KOPT-K1 (cell line): ENCODE results near the gene PSD4.

Experiments
- H3K27ac ChIP-seq: fragments of 200-600 bp; sonication (generic); 2 replicates; pipeline ENCODE4 v1.5.1; 2016; ENCODE audit warnings: antibody characterized with exemption, mild to moderate bottlenecking, low read depth, low read length; ENCODE audit not compliant: poor library complexity, severe bottlenecking
- H3K36me3 ChIP-seq: fragments of 200-600 bp; sonication (generic); 2 replicates; pipeline ENCODE4 v1.5.1; 2017; ENCODE audit warnings: antibody characterized with exemption, mild to moderate bottlenecking, low read length, moderate library complexity; ENCODE audit not compliant: insufficient read depth
- H3K9me3 ChIP-seq: fragments of 200-600 bp; sonication (generic); 2 replicates; pipeline ENCODE4 v1.5.1; 2017; ENCODE audit warnings: antibody characterized with exemption, low read length, mild to moderate bottlenecking; ENCODE audit not compliant: insufficient read depth, poor library complexity, severe bottlenecking

The PSD4 gene

GRCh38 chr2:113213061-113213930 lies 39.5 kb downstream of the PSD4 start:
- no peaks in the 10 kb centered on the region for H3K36me3 ChIP-seq
- no peaks in the 10 kb centered on the region for H3K9me3 ChIP-seq
- H3K27ac ChIP-seq, result no peak overlapping the region

GRCh38 chr2:113214141-113214540 lies 40.4 kb downstream of the PSD4 start:
- Histone ChIP-seq H3K36me3 (no peaks in the 10 kb centered on the region), H3K27ac (no peak overlapping the region), H3K9me3 (no peaks in the 10 kb centered on the region)

- H3K27ac ChIP-seq, result no peak overlapping the region
- no peaks in the 10 kb centered on the region for H3K36me3 ChIP-seq
- no peaks in the 10 kb centered on the region for H3K9me3 ChIP-seq
Observed at GRCh38 chr2:113215056-113215455, 41.3 kb downstream of the PSD4 start.

- Histone ChIP-seq H3K36me3 (no peaks in the 10 kb centered on the region), H3K27ac (no peak overlapping the region), H3K9me3 (no peaks in the 10 kb centered on the region)
Observed at GRCh38 chr2:113216321-113216720, 42.5 kb downstream of the PSD4 start.

- Histone ChIP-seq H3K27ac (no peak overlapping the region), H3K36me3 (no peaks in the 10 kb centered on the region), H3K9me3 (no peaks in the 10 kb centered on the region)
Observed at GRCh38 chr2:113216891-113217454, 43.2 kb downstream of the PSD4 start.

GRCh38 chr2:113217455-113218282 lies 43.9 kb downstream of the PSD4 start:
- Histone ChIP-seq H3K27ac (peak overlapping the region; percentile 32), H3K9me3 (no peaks in the 10 kb centered on the region), H3K36me3 (no peaks in the 10 kb centered on the region)

- Histone ChIP-seq H3K9me3 (no peaks in the 10 kb centered on the region), H3K27ac (peak overlapping the region; percentile 5), H3K36me3 (no peaks in the 10 kb centered on the region)
Observed at GRCh38 chr2:113218283-113219091, 44.7 kb downstream of the PSD4 start.

- no peak overlapping the region for H3K27ac ChIP-seq
Observed at GRCh38 chr2:113219092-113219441, 45.3 kb downstream of the PSD4 start.

GRCh38 chr2:113219525-113219888 lies 45.7 kb downstream of the PSD4 start:
- Histone ChIP-seq H3K27ac (peak overlapping the region; percentile 18), H3K9me3 (no peaks in the 10 kb centered on the region)

More at GRCh38 chr2:113219092-113219441, 45.3 kb downstream of the PSD4 start:
- no peaks in the 10 kb centered on the region for H3K36me3 ChIP-seq
- H3K9me3 ChIP-seq, result no peaks in the 10 kb centered on the region

GRCh38 chr2:113219889-113220641 lies 46.3 kb downstream of the PSD4 start:
- H3K36me3 ChIP-seq, result no peaks in the 10 kb centered on the region
- no peaks in the 10 kb centered on the region for H3K9me3 ChIP-seq
- peak overlapping the region; percentile 18 for H3K27ac ChIP-seq

More at GRCh38 chr2:113219525-113219888, 45.7 kb downstream of the PSD4 start:
- no peaks in the 10 kb centered on the region for H3K36me3 ChIP-seq

GRCh38 chr2:113220970-113221708 lies 47.4 kb downstream of the PSD4 start:
- no peaks in the 10 kb centered on the region for H3K36me3 ChIP-seq
- no peaks in the 10 kb centered on the region for H3K9me3 ChIP-seq
- H3K27ac ChIP-seq, result no peak overlapping the region

- H3K36me3 ChIP-seq, result no peaks in the 10 kb centered on the region
- H3K9me3 ChIP-seq, result no peaks in the 10 kb centered on the region
Observed at GRCh38 chr2:113221846-113222245, 48.1 kb downstream of the PSD4 start.

GRCh38 chr2:113223813-113224212 lies 50.0 kb downstream of the PSD4 start:
- H3K36me3 ChIP-seq, result no peaks in the 10 kb centered on the region
- H3K27ac ChIP-seq, result no peak overlapping the region

More at GRCh38 chr2:113221846-113222245, 48.1 kb downstream of the PSD4 start:
- H3K27ac ChIP-seq, result no peak overlapping the region

More at GRCh38 chr2:113223813-113224212, 50.0 kb downstream of the PSD4 start:
- no peaks in the 10 kb centered on the region for H3K9me3 ChIP-seq
